GM21515 (cell line): ENCODE data around the gene NFAM1.

ENCODE experiments used
- ATAC-seq: cut with Tn5 transposase; IDR thresholded peaks from one replicate; pipeline ENCODE4 v1.9.1; 2021; ENCODE audit not compliant: unreplicated experiment

Gene NFAM1, protein sequence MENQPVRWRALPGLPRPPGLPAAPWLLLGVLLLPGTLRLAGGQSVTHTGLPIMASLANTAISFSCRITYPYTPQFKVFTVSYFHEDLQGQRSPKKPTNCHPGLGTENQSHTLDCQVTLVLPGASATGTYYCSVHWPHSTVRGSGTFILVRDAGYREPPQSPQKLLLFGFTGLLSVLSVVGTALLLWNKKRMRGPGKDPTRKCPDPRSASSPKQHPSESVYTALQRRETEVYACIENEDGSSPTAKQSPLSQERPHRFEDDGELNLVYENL

DNA sequence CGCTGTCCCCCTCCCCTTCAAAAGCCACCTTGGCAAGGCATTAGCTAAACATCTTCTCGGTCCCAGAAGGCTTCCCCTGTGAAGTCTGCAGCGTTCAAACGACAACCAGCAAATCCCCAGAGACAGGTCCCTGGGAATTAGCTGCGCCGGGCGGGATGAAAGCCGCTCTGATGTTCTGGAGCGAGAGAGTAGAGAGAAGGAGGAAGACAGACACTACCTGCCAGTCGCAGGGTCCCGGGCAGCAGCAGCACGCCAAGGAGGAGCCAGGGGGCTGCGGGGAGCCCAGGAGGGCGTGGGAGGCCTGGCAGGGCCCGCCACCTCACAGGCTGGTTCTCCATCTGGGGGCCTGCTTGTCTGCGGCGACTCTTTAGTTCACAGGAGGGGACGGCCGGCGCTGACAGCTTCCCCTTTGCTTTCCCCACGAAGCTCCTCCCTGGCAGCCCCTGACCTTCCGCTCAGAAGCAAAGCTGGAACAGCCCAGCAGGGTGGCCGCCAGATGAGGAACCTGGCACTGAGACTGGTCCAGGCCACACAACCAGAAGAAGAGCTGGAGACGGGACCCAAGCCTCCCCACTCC lies at the start of gene NFAM1:
Gene NFAM1 (minus strand): TSS at position 384 of the 577 bp plus-strand sequence. CDS start 46 bp downstream, at position 338.
- no peak for ATAC-seq

DNA sequence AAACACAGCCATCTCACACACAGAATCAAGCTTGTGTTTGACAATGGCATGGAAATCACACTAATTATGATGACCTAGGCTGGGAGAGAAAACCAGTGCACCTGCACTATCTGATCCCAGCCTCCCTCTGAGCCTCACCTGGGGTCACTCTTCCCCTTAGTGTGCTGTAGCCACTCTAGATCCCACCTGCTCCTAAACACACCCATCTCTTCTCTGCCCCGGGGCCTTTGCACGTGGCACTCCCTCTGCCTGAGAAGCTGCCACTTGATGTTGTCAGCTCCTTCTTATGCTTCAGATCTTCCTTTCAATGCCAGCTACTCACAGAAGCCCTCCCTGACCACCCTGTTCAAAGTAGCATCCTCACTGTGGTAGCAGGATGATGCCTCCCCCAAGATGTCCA lies 42.9 kb upstream of the NFAM1 start:
- no peak for ATAC-seq

DNA sequence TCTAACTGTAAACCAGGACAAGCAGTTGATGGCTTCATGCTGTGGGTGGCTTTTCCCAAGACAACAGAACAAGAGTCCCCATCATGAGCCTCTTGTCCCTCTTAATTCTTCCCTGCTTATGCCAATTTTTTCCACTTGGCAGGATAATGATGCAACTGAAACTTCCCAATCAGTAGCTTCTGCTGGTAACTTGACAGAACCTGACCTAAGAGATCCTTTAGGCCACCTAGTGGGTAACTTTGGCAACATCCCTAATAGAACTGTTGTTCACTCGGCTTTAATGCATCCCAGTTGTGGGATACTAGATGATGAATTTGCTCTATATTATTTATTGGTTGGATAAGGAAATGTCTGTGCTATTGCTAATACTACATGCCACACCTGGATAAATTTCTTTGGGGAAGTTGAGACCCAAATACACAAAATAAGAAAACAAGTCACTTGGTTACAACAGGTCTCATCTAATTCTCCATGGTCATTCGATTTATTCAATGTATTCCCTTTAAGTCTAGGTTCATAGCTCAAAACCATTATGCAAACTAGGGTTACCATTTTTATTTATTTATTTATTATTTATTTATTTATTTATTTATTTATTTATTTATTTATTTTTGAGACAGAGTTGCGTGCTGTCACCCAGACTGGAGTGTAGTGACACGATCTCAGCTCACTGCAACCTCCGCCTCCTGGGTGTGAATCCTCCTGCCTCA lies 41.4 kb upstream of the NFAM1 start:
- ATAC-seq: no peak

DNA sequence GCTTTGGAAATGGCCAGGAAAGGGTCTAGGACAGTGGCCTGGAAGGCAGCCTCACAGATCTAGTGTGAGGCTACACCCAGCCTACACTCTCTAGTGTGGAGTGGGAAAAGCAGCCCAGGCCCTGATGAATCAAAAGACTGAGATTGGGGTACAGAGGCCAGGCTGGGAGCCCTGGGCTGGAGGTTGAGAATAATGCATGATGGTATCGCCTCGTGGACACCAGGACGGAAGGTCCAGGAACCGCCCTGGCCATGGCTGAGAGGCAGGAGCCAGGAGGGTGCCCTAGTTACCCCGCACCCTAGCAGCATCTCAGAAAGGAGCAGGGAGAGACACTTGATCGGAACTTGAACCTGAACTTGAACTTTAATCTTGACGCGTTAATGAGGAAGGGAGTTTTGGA lies 40.5 kb upstream of the NFAM1 start:
- no peak for ATAC-seq

DNA sequence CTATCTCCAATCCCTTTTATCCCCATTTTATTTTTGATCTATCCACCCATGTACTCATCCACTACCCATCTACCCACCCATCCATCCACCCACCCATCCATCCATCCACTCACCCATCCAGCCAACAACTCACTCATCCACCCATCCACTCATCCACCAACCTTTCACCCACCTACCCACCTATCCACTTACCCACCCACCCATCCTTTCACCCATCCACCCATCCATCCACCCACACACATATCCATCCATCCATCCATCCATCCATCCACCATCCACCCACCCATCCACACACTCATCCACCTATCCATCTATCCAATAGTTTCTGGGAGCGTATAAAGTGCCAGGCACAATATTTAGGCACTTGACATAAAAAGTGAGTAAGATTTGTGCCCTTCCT lies 39.2 kb upstream of the NFAM1 start:
- no peak for ATAC-seq

DNA sequence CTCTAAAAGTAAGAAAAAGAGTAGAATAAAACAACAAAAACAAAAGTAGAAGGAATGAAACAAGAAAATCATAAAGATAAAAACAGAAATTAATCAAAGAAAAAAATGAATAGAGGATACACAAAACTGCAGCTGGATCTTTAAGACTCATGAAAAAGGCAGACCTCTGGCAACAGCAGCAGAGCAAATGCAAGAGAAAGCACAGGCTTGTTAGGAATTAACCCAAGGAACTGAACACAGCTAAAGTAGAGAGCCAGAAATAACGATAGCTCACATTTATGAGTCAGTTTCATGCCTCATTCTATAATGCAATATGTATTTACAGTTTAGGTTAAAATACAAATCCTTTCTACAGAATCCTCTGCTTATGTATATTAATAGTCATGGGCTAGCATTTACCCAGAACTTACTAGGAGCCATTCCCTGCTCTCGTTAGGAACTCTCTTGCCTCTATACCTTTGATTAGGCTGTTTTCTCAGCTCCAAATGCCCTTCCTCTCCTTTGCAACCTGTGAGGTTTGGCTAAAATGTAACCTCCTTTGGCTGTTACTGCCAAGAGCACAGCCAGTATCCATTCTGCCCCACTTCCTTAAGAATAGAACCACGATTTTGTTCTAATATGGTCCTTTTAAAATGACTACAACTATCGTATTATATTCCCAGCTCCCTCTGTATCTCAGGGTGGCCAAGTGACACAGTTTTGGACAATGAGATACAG lies 38.3 kb upstream of the NFAM1 start:
- ATAC-seq: no peak

DNA sequence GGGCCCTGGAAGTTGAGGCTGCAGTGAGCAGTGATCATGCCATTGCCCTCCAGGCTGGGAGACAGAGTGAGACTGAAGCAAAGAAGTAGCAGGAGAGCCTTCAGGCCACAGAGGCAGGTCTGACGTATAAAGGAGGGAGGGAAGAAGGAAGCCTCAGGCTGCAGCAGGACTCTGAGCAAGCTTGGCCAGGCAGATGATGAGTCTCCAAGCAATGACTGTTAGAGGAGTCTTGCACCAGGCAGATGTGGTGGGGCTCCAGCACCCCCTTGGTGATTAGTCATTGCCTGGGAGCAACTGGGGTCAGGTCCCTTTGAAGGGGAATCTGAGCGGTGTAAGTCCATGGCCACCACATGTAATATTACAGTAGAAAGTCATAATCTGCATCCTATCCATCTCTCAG lies 36.6 kb upstream of the NFAM1 start:
- ATAC-seq: no peak

DNA sequence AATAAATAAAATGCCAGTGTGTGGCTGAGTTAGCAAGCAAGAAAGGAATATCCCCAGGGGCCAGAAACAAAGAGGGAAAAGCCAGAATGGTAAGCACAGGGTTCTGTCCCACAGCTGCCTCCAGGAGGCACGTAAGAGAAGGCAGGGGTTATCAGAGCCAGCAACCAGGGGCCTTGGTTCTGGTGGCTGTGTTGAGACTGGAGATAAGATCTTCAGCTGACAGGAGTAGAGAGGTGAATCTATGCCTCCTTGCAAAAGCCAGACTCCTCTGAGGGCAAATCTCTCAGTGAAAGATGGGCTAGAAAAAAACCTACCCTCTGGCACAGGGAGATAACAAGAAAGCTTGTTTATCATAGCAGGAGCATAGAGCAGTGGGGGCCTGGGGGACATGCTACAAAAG lies 29.8 kb upstream of the NFAM1 start:
- no peak for ATAC-seq

DNA sequence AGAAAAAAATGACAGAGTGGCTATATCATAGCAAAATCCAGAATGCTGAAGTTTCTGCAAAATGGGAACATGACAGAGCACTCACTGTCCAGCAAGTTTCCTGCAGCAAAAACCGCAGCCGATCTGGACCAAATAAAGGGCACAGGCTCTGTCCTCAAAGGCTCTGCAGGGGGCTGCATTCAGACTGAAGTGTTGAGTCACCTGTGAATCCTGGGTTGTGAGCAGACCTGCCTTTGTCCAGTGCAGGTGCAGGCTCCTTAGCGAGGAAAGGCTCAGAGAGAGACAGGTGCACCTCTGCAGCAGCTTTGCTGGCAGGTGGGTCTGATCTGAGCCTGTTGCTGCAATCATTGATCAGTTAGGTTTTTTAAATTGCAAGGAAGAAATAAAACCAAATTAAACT lies 29.3 kb upstream of the NFAM1 start:
- no peak for ATAC-seq

DNA sequence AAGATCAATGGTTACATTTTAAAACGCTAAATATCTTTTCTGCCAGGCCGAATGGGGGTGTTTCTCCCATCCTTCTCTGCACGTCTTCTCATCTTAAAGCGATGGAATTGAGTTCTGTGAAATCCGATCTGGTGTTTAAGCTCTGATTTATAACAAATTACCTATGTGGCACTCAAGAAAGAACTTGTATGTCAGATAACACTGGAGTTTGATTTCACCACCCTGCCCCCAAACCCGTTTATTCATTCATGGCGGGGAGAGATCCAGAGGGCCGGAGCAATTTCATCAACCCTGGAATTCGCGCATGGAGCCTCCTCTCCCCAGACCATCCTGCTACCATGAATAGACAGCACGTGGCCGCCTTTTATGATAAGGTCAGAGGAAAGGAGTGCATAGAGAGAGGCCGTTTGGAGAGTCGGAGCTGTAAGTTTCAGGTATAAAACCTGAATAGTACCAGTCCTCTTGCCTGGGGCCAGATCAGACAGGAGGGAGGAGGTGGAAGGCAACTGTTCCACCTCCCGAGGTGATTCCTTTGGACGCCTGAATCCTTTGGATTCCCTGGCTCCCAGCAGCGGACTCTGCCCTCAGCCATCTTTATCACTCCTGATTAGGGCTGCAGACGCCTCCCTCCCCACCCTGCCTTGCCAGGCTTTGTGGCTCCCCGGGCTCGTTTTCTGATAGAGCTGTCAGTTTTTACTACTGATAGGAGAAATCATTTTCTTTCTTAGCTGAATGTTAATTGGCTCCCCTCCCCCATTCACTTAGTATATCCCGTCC lies 27.3 kb upstream of the NFAM1 start:
- ATAC-seq: no peak

DNA sequence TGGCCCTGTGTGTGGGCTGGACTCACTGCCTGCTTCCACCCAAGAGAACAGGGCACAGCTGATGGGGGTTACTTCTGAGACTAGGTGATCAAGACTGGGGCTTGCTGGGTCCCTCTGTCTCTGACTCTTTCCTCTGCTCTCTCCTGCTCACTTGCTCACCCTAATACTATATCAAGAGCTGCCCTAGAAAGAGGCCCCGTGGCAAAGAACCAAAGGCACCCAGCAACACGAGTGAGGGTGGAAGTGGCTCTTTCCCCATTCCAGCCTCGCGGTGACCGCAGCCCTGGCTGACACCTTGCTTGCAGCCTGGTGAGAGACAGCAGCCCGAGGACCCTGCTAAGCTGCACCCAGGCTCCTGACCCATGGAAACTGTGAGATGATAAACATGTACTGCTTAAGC lies 20.7 kb upstream of the NFAM1 start:
- ATAC-seq: no peak

DNA sequence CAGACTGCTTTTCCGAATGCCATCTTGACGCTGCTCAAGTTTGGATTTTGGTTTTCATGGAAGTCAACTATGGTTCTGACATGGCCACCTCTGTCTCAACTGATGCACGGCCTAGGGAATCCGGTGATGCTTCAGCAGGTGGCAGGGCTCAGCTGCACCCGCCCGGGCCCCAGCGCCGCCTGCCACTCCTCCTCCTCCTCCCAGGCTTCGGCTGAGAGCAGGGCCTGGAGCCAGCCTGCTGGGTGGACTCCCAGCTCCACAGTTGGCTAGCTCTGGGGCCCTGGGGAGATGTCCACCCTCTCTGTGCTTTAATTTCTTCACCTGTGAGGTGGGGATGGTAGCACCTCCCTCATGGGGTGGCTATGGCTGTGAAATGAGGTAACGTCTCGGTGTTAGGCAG lies 20.3 kb upstream of the NFAM1 start:
- no peak for ATAC-seq

DNA sequence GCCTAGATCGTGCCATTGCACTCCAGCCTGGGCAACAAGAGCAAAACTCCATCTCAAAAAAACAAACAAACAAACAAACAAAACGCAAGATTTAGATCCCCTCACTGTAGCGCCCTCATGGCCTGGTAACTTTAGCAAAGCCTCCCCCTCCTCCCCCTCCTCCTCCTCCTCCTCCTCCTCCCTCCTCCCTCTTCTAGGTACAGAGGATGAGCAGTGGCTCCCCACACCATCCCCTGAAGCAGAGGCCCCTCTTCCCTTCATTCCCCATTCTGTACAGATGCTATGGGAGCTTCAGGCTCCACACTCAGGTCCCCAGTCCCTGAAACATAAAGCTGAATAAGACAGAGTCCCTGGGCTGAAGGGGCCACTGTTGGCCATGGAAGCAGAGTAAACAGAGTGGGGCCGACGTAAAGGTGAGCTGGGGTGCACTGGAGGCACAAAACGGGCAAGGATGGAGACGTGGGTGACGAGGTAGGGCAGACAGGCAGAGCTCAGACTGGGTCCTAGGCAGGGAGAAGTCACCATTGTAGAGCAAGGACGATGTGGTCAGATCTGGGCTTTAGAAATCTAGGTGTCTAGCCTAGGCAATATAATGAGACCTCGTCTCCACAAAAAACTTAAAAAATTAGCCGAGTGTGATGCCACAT lies 19.4 kb upstream of the NFAM1 start:
- ATAC-seq: no peak

DNA sequence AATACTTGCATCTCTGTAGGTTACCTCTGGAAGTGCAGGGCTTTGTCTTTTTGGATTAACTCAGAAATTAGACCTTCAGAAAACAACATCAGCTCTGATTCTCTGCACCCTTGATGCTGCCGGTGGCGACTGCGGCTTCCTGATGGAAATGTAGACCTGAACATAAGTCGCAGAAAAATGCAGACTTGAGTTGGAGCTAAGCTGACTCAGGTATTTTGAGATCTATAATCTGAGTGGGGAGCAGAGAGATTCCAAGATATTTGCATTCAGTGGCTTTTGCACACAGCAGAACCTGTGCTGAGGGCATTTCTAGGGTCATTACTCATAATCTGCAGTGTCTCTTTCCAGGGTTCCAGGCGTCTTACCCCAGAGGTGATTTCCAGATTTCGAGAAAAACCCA lies 18.7 kb upstream of the NFAM1 start:
- ATAC-seq: no peak

DNA sequence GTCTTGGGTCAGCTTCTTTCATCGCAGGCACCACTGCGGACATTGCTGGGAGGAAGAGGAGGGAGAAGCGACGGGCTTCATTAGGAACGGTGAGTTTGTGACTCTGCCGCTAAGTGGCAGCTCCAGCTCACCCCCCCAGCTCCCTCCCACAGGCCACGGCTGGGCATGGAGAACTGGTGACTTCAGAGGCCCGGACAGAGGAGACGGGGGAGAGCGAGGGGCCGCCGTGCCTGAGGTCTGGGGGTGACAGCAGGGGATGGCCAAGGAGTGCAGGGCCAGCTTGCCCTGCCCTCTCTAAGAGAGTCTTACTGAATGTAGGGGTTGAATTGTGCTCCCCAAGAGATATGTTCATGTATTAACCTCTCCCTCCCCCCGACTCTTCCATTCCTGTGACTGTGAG lies 13.9 kb upstream of the NFAM1 start:
- ATAC-seq: no peak

DNA sequence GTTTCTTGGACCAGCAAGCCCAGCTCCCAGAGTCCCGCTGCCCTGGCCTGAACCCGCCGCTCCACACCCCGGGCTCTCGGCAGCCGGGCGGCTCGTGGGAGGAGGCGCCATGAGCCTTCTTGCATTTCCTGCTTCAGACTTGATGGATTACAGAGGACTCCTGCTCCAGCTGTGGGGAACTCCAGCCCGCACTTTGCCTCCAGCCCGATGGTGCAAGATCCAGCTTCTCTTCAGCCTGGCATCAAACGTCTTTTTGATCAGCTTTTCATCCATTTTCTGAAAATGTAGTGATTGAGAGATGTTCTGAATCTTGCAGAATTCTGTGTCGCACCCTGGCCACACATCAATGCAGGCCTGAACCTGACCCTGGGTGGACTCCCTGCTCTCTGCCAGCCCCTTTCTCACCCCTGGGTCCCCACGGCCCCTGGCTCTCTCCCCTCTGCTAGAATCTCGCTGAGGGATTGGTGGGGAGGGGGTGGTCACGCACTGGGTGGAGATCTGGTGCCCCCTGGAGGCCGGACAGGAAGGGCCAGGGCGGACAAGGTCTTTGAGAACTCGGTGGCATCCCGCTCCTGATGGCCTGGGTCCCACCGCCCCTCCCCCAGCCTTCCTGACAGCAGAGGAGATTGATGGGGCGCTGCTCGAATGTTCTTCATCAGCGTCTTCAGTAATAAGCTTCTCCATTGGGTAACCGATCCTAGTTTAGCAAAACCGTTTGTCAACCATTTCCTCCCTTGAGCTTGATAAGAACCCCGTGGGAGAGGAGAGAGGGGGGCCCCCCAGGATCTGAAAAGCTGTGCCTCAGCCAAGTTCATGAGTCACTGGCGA lies 12.1 kb upstream of the NFAM1 start:
- ATAC-seq: no peak

DNA sequence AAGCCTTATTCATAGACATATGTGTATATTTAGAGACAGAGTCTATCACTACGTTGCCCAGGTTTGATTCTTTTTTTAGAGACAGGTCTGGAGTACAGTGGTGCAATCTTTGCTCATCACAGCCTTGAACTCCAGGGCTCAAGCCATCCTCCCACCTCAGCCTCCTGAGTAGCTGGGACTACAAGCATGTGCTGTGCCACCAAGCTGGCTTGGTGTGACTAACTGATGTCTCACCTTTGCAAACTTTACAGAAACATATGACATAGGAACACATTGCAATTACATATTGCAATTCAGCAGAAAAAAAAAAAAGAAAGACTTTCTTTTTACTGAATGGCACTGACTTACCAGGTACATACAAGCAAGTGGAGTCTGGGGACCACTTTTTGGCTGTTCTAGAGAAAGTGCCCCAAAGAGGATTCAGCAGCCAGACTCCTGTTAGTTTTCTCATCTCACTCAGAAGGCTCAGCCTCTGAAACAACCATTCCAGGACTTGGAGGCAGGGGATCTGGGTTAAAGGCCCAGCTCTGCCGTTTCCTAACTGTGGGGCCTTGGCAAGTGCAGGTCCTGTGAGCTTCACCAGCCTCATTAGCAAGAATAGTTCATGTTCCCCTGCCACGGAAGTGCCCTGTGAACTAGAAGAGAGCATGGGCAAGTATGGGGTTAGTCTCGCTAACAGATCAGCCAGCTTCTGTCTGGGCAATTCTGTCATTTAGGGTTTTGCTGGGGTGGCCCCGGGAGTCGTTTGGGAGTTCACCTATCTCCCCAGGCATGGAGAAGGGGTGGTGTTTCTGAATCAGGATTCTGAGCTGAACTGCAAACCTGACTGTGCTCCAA lies 11.3 kb upstream of the NFAM1 start:
- no peak for ATAC-seq

DNA sequence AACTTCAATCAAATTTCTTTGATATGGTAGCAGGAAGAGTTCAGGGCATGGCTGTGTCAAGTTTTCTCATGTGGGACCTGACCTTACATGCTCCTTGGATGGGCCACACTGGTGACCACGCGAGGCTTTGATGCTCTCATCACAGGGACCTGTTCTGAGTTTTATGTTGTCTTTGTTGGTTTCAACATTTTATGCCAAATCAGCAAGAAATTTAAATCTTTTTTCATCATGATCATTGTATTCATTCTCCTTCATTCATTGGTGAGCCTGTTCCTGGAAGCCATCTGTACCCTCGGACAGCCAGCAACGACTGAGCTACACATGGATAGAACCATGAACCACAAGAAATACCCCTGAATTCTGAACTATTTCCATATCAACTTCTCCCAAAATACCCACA lies 10.5 kb upstream of the NFAM1 start:
- no peak for ATAC-seq

DNA sequence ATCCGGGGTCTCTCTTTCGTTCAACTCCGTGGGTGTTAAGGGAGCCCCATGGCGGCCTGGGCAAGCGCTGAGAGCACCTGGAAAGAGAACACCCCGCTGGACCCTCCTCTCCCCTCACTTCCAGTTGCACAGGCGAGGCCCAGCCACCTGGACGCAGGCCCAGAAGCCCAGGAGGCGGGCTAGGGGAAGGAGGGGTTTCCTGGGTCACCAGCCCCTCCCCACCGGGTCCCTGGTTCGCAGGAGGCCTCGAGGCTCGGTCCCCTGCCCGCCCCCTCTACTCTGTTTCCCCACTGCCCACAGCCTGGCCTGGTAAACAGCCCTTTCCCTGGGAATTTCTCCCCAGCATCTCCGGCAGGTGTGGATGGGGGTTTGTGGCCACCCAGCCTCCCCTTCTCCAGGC lies 8.5 kb upstream of the NFAM1 start:
- no peak for ATAC-seq
